Stomach (tissue), 9 donors: ENCODE data around the gene GNAO1. TPM values are rescaled to one million over a fixed set of nuclear protein-coding genes. Genes with fewer than 3 reads are reported as not detected.

Experiments
- DNase-seq, 2 donors: peaks; one replicate each; pipeline versions ENCODE4 v3.0.0 to v3.0.0-alpha.2; 2013 to 2019
- H3K27ac ChIP-seq, 5 donors: fragments of 200-600 bp in 4 of 5; sonication (generic) in 4 of 5; one replicate each; pipeline ENCODE4 v1.5.1; 2013 to 2019; ENCODE audit warnings: mild to moderate bottlenecking in 1 of 5, moderate library complexity in 1 of 5
- H3K27me3 ChIP-seq, 3 donors: fragments of 200-600 bp; sonication (generic); one replicate each; pipeline ENCODE4 v1.5.1; 2017 to 2019; ENCODE audit warnings: mixed run types in 1 of 3
- H3K36me3 ChIP-seq, 4 donors: fragments of 200-600 bp; sonication (generic); 1 replicate in 3 of 4; 2 replicates in 1 of 4; pipeline ENCODE4 v1.5.1; 2016 to 2019
- H3K4me1 ChIP-seq, 4 donors: fragments of 200-600 bp; sonication (generic); one replicate each; pipeline ENCODE4 v1.5.1; 2016 to 2019
- H3K4me3 ChIP-seq, 4 donors: fragments of 200-600 bp; sonication (generic) in 3 of 4; one replicate each; pipeline ENCODE4 v1.5.1; 2016 to 2019; ENCODE audit warnings: mild to moderate bottlenecking in 1 of 4
- H3K9me3 ChIP-seq, 4 donors: fragments of 200-600 bp; sonication (generic); one replicate each; pipeline ENCODE4 v1.5.1; 2016 to 2019
- CTCF ChIP-seq, 7 experiments: fragments of 450-650 bp in 4 of 7; fragments of 200-600 bp in 3 of 7; sonication (generic) in 3 of 7; IDR thresholded peaks; one replicate each; pipeline ENCODE4 v1.5.1; 2016 to 2019; ENCODE audit warnings: antibody characterized with exemption in 7 of 7, control low read depth in 2 of 7, mild to moderate bottlenecking in 1 of 7
- EP300 ChIP-seq: sonication (generic); formaldehyde crosslinking; IDR thresholded peaks from one replicate; pipeline ENCODE4 v1.6.1; 2017; ENCODE audit warnings: antibody characterized with exemption
- POLR2A ChIP-seq, 4 donors: fragments of 450-650 bp; IDR thresholded peaks; one replicate each; pipeline ENCODE4 v1.6.1; 2016; ENCODE audit warnings: antibody characterized with exemption in 4 of 4, control low read depth in 2 of 4, mild to moderate bottlenecking in 1 of 4, moderate library complexity in 1 of 4
- POLR2AphosphoS5 ChIP-seq, 3 donors: sonication (generic); formaldehyde crosslinking; IDR thresholded peaks; one replicate each; pipeline ENCODE4 v1.6.1; 2016; ENCODE audit warnings: antibody characterized with exemption in 3 of 3
- WGBS, 5 donors: extraction: QIAGEN DNeasy Blood & Tissue Kit in 3 of 5; methylation state at CpG; one replicate each; pipeline versions ENCODE4 v1.1.5 to v1.1.7; 2013 to 2018; 5-methylcytosine and 5-hydroxymethylcytosine counted together
- intact Hi-C: fragments of 100-400 bp; cut with DNase I; formaldehyde crosslinking; loops from one replicate; pipeline ENCODE4 v1.15.1; 2023; ENCODE audit warnings: low total_unique reads
- polyA plus RNA-seq, 3 donors: library from polyadenylated mRNA; stranded (reverse); fragments of 200-250 nt; gene quantifications; one replicate each; pipeline ENCODE4 v1.2.3, GENCODE V29; 2013
- total RNA-seq, 5 donors: library from RNA; depleted of rRNA; stranded (reverse); fragments of >200 nt; gene quantifications; one replicate each; pipeline versions ENCODE4 v1.1.0 to v1.2.3, GENCODE V29; 2014 to 2016
- donor health status: healthy with polysubstance abuse.
- donor health status: Bipolar disorder and iron deficiency.
- donor health status: healthy.

The GNAO1 gene
- total and polyA plus RNA-seq, 8 donors: 2.3 to 42.0 (median 4.7) TPM

GRCh38 chr16:56316545-56316944, 125.3 kb downstream of the GNAO1 start:
- Histone ChIP-seq H3K9me3 (no peaks in the 10 kb centered on the region), H3K27me3 (peaks cover 0 to 6% (median 0%) of the 10 kb centered on the region in 3 donors), H3K27ac (peak overlapping the region in 1 of 5 donors; percentile 26), H3K4me3 (no peak overlapping the region), H3K4me1 (peaks cover 4 to 18% (median 11%) of the 10 kb centered on the region in 4 donors), H3K36me3 (no peaks in the 10 kb centered on the region)
- WGBS, 5 donors: 77 to 87% (median 83%) methylated on average over 6 to 7 of the region's 7 CpGs
- TF ChIP-seq EP300 (no peak), POLR2A (IDR thresholded peaks at IDR 0.05) (no peak), POLR2AphosphoS5 (IDR thresholded peaks at IDR 0.05) (no peak), CTCF (IDR thresholded peaks at IDR 0.05) (no peak)
- intact Hi-C loops: loop anchor here (5.0 to 10.0 kb wide), 2 partner anchors 272 to 374 kb away; no protein-coding TSS in a partner anchor
- no peak for DNase-seq

GRCh38 chr16:56317998-56318826, 126.9 kb downstream of the GNAO1 start:
- no peak for TF ChIP-seq POLR2A (IDR thresholded peaks at IDR 0.05)
- peak in 1 of 3 donors; percentile 48 for TF ChIP-seq POLR2AphosphoS5 (IDR thresholded peaks at IDR 0.05)
- TF ChIP-seq EP300: no peak
- TF ChIP-seq CTCF (IDR thresholded peaks at IDR 0.05): peak in 6 of 7 experiments; percentile 51 to 93 (median 92)

GRCh38 chr16:56318827-56319140, 127.5 kb downstream of the GNAO1 start:
- Histone ChIP-seq H3K36me3 (no peaks in the 10 kb centered on the region), H3K4me3 (no peak overlapping the region), H3K27me3 (peaks cover 0 to 6% (median 0%) of the 10 kb centered on the region in 3 donors), H3K27ac (no peak overlapping the region), H3K4me1 (peaks cover 4 to 18% (median 11%) of the 10 kb centered on the region in 4 donors), H3K9me3 (no peaks in the 10 kb centered on the region)
- intact Hi-C loops: loop anchor here (5.0 to 10.0 kb wide), 2 partner anchors 274 to 376 kb away; no protein-coding TSS in a partner anchor
- DNase-seq: no peak
- 25 to 43% (median 33%) methylated on average over 1 of the region's 1 CpG for WGBS, 5 donors
- TF ChIP-seq CTCF (IDR thresholded peaks at IDR 0.05): no peak
- no peak for TF ChIP-seq EP300
- no peak for TF ChIP-seq POLR2AphosphoS5 (IDR thresholded peaks at IDR 0.05)
- TF ChIP-seq POLR2A (IDR thresholded peaks at IDR 0.05): no peak

More at GRCh38 chr16:56317998-56318826, 126.9 kb downstream of the GNAO1 start:
- H3K36me3 ChIP-seq: no peaks in the 10 kb centered on the region
- 7 to 26% (median 13%) methylated on average over 13 to 28 of the region's 28 CpGs for WGBS, 5 donors
- H3K4me1 ChIP-seq: peaks cover 4 to 18% (median 11%) of the 10 kb centered on the region in 4 donors
- peak overlapping the region; percentile 25 to 33 (median 27) for H3K4me3 ChIP-seq
- intact Hi-C loops: loop anchor here (5.0 to 10.0 kb wide), 2 partner anchors 273 to 376 kb away; no protein-coding TSS in a partner anchor
- peak overlapping the region in 1 of 5 donors; percentile 71 for H3K27ac ChIP-seq
- peaks cover 0 to 6% (median 0%) of the 10 kb centered on the region in 3 donors for H3K27me3 ChIP-seq
- no peaks in the 10 kb centered on the region for H3K9me3 ChIP-seq
- DNase-seq: peak; percentile 82 to 95

GRCh38 chr16:56319376-56319775, 128.1 kb downstream of the GNAO1 start:
- Histone ChIP-seq H3K4me3 (no peak overlapping the region), H3K36me3 (no peaks in the 10 kb centered on the region), H3K9me3 (no peaks in the 10 kb centered on the region), H3K4me1 (peaks cover 4 to 18% (median 11%) of the 10 kb centered on the region in 4 donors), H3K27me3 (peaks cover 0 to 6% (median 0%) of the 10 kb centered on the region in 3 donors), H3K27ac (no peak overlapping the region)
- DNase-seq: no peak
- intact Hi-C loops: loop anchor here (5.0 to 10.0 kb wide), 2 partner anchors 275 to 377 kb away; no protein-coding TSS in a partner anchor
- TF ChIP-seq EP300: no peak
- no peak for TF ChIP-seq POLR2A (IDR thresholded peaks at IDR 0.05)
- no peak for TF ChIP-seq POLR2AphosphoS5 (IDR thresholded peaks at IDR 0.05)
- no peak for TF ChIP-seq CTCF (IDR thresholded peaks at IDR 0.05)
- WGBS, 5 donors: 85 to 99% (median 90%) methylated on average over 5 to 6 of the region's 6 CpGs
